Bone marrow (tissue), 2 donors: ENCODE measurements around the gene ATG4A.
A peak's percentile ranks its signal among the peaks of the same experiment; 100 is the strongest.

ENCODE experiments used
- DNase-seq, 2 donors: peaks; one replicate each; lab custom pipeline; 2025; lab: John Stamatoyannopoulos, UW

ATG4A gene

DNA sequence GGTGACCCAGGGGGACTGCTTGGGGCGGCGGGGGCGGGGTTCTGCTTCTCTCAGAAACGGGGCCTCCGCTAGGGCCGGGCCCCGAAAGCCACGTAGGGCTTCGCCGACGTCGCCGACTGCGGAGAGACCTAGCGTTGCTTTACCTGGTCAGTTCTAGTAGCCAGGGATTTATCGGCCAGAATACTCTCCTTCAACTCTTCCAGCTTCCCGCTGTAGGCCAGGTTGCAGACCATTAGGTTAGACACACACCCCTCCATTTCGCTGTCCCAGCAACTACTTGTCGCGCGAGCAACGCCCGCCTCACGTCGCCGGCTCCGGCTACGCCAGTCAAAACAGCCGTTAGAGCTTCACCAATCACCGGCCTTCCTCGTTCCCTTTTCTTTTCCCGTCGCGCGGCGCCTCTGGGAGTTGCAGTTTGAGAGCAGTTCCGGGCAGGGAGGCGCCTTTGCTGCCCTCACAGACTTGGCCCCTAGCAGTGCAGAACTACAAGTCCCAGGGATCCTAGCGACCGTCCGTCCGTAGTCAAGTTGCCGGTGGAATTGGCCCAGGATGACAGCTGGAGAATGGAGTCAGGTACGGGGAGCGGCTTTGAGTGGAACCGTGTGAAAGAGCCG lies at the start of gene ATG4A, which contains the start of gene PSMD10:
TSS of gene ATG4A (plus strand) at position 515 of the 614 bp plus-strand sequence. CDS start at position 564, 49 bp downstream.
TSS of gene PSMD10 (minus strand) at position 279 of the 614 bp plus-strand sequence. CDS start at position 257, 22 bp downstream.
- DNase-seq, result peak; percentile 78 to 93

DNA sequence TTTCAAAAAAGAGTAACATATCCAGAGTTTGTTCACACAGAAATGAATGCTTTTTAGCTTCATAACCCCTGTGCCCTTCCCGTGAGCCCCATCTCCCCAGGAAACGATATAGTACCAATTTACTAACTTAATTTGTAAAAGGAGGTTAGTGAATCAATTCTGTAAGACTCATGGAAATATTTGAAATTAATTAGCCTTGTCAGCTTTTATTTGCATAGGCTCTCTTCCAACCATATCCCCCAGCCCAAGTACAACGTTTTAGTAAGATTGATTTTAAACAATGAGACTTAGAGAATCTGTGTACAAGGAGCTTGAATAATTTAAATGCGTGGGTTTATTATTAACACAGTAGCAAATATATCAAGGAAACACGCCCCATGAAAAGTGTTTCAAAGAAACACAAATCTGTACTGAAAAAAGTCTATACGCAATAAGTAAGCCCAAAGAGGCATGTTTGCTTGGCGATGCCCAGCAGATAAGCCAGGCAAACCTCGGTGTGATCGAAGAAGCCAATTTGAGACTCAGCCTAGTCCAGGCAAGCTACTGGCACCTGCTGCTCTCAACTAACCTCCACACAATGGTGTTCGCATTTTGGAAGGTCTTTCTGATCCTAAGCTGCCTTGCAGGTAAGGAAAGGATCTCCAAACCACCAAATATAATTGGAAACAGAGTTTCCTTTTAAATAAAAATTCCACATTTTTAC lies 46.9 kb upstream of the ATG4A start, which contains the start of gene VSIG1:
TSS of gene VSIG1 (plus strand) at position 512 of the 703 bp plus-strand sequence. CDS start at position 578, 66 bp downstream.
- DNase-seq, result no peak

GRCh38 chrX:108049649-108050048 lies 41.9 kb upstream of the ATG4A start:
- no peak for DNase-seq

DNA sequence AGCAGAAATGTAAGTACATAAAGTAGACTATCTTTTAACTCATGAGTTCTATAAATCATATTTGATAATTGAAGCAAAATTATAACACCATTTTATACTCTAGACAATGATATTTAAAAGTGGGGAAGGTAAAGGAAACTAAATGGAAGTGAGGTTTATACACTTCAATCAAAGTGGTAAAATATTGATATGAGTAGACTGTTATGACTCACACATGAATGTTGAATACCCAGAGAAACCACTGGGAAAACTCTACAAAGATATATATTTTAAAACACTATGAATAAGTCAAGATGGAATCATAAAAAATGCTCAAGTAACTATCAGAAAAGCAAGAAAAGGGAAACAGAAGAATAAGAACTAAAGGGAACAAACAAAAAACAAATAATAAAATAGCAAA lies 38.4 kb upstream of the ATG4A start:
- DNase-seq, result no peak

- DNase-seq, result no peak
These were observed 36.0 kb upstream of the ATG4A start for GRCh38 chrX:108055546-108055945.

DNA sequence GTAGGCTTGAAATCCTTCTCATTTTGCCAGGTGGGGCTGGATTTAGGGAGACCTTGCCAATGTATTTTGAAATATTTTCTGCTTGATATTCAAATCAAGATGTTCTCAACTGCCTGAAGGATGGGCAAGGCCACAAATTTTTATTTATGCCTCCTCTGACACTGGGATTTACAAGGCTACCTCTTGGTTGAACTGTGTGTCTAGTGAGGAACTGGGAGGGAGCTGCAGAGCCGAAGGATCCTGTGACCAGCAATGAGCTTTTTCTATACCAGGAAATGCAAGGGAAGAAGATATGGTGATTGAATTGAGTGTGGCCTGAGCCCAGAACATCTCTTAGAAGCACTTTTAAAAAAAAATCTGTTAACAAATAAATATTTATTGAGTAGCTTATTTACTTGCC lies 31.8 kb upstream of the ATG4A start:
- DNase-seq, result no peak

DNA sequence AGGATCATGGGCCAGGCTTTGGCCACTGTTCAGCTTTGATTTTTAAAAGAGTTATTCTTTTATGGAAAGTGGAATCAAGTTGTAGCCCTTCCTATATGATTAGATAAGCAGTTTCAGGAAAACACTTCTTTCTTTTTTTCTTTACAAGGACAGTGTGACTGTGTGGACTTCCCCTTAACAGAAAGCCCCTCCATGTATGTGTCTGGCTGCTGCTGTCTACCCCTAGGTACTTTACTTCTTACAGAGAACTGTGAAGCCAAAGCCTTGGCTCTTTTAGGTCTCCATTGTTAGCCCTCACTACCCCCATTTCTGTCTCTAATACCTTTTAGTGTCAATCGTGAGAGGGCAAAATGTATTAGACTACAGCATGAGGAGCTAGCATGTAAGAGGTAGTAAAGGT lies 27.6 kb upstream of the ATG4A start:
- DNase-seq, result no peak

DNA sequence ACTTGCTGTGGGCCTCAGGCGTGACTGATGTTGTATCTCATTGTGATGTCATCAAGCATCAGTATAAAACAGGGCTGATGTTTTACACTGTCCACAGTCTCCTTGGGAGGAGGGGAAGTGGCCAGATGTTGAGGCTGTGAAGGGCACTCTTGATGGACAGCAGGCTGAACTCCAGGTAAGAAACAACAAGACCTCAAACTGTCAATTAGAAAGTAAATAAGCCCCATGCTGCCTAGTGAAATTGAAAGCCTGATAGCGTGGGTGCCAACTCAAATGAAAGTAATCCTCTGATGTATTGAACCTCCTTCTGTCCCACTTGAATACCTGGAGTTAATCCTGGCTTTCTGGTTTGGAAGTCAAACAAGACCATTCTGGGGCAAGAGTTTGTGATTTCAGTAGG lies 27.0 kb upstream of the ATG4A start:
- DNase-seq, result no peak

DNA sequence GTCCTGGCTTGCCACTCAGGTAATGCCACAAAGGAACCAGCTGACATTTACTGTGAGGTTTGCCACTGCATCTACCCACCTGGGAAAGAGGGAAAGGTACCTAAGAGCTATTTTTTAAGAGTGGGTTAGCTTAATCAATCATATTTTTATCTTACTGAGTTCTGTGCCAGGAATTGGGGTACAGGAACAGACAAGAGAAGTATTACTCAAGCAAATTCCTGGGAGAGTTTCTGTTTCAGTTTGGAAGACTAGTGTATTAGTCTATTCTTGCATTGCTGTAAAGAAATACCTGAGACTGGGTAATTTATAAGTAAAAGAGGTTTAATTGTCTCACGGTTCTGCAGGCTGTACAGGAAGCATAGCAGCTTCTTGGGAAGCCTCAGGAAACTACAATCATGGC lies 23.5 kb upstream of the ATG4A start:
- no peak for DNase-seq

- DNase-seq, result no peak
These were observed 20.7 kb upstream of the ATG4A start for GRCh38 chrX:108070891-108071290.

- DNase-seq, result no peak
These were observed 20.0 kb upstream of the ATG4A start for GRCh38 chrX:108071578-108071977.

DNA sequence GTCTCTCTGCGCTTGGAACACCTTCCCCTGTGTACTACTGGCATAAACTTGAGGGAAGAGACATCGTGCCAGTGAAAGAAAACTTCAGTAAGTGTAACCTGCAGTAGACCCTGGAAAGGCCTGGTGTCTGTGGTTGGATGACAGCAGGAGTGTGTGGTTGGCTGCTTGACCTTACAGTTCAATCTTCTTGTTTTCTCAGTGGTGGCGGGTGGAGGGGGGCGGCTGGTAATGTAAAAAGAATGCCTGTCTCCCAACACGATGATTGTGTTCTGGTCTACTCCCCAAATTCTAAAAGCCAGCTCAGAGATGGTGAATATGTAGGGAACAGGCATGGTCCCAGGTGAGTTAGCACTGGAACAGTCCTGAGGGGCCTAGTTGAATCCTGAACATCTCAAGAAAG lies 18.8 kb upstream of the ATG4A start:
- no peak for DNase-seq

DNA sequence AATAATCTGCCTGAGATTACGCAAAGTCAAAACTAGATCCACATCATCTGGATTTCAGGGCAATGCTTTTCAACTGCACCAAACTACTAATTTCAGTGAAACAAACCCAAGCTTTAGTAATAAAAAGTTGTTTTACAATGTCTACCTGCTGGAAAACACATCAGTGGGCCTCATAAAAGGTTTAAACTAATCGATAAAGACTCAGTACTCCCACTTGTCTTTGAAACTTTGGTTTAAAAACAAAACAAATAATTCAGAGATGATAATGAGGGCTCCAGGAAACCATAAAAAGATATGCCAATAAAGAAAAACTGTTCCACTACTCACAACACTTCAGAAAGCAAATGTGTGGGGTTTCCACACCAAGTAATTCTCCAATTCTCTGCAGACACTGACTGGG lies 10.5 kb upstream of the ATG4A start:
- DNase-seq, result no peak

DNA sequence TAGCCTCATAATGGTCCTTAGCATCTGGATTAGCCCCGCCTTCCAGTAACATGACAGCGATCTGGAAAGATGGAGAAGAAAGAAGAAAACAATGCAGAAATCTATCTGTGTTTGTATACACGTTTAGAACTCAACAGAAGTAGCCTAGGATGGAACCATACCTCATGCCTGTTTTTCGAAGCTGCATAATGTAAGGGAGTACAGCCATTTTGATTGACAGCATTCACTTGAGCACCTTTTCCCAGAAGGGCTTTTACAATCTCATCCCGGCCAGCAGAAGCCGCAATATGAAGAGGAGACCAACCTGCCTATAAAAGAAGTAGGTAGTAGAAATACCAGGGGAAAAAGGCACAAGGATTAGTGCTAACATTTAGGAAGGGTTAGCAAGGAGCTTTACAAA lies 3.8 kb upstream of the ATG4A start:
- no peak for DNase-seq

DNA sequence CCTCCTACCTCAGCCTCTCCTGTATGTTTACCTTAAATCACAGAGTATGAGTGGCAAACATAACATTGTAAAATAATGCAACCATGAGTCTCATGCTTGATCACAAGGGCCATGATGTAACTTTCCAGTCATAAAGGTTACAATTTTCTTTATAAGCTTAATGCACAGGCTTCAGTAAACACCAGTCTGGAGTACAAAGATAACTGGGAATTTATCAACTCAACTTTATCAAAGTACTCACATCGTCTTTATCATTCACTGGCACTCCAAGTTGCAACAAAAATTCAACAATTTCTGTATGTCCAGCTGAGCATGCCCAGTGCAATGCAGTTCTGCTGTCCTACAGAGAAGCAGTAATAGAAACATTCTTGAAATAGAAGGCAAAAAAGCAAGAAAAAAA lies 3.1 kb upstream of the ATG4A start:
- DNase-seq, result no peak

- no peak for DNase-seq
These were observed 901 bp upstream of the ATG4A start for GRCh38 chrX:108090491-108091263.

GRCh38 chrX:108091878-108092291 lies 307 bp downstream of the ATG4A start:
- DNase-seq, result no peak

DNA sequence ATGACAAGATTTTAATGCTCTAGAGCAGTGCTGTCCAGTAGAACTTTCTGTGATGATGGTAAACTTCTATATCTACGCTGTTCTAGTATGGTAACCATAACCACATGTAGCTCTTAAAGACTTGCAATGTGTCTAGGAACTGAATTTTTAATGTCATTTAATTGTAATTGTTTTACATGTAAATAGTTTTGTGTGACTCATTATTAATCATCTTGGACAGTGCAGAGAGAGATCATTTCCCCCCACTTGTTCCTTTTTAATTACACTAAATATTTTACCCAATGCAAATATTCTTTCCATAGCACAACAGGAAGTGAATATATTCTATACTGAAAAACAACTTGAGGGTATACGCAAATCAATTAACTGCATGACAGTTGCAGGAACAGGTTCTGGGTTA lies 5.8 kb downstream of the ATG4A start:
- no peak for DNase-seq

DNA sequence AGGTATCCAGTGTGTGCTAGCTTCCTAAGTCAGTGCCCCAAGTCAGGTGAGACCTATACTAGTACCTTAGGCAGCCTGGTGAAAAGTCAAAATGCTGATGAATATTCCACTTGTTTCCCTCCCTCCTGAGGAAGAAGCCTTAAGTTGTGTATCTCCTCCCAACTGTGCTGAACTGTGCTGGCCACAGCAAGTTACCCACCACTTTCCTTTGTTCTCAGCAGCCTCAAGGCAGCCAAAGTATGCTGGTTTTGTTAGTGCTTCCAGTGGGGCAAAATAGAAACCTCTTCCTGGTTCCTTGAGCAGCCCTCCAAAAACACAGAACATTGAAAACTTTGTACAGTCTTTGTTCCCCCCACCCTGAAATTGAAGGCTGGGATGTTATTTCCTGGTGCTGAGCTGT lies 13.9 kb downstream of the ATG4A start:
- no peak for DNase-seq

DNA sequence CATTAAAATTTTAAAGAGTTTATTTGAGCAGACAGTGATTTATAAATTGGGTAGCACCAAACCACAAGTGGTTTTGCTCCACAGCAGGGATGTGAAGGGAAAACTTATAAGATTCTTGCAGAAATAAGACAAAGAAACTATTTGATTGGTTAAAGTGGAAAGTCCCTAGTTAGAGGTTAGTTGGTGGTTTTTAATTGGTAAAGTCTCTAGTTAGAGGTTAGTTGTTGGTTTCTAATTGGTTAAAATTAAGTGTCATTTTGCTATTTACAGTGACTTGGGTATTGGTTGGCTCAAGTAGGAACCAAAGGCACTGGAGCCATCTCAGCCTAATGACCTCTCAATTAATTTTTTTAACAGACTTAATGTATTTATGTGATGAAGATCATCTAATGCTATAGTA lies 23.0 kb downstream of the ATG4A start:
- no peak for DNase-seq

DNA sequence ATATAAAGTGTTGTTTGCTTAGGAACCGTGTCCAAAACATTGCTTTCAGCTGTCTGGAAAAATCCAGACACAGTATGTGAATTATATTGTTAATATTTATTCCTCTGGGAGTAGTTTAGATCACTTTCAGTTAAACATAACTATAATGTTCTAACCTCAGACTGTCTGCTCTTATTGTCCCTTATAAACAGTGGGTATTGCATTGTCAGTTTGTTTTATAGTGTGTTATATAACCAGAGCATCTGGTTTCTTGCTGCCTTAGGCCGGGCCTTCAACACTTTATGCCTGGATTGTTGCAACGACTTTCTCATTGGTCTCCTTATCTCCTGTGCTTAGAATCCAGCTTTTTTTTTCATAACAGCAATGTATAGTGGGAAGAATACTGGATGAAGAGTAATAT lies 26.4 kb downstream of the ATG4A start:
- no peak for DNase-seq

DNA sequence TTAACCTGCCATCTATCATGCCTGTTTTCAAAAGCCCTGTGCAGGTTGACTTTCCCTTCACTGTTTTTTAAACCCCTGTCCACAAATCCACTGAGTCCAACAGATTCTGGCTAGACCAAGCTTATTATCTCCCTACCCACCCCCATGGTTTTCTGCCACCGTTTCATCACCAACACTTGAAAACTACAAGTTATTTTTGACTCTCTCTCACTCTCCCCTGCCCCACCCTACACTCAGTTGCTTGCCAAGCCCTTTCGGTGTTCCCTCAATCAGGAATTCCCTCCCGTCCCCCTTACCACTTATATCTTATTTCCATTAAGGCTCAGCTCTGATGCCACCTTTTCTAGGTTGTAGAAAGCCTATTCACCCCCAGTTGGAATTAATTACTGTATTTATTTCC lies 29.7 kb downstream of the ATG4A start:
- DNase-seq, result no peak

DNA sequence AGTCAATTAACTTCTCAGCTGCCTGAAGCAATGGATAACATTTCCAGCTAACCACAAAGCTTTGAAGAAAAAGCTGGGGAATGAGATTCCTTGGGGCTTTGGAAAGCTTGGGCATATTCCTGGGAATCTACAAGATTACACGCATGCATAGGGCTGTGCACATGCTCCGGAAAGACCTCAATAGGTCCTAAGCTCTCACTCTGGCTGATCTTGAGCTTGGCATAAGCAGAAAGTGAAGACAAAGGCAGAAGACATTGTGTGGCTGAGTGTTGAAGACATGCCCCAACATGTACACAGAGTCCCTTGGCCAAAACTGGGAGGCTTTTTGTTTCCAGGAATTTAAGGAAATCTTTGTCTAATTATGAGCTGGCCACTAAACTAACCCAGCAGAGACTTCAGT lies 31.2 kb downstream of the ATG4A start:
- no peak for DNase-seq
